Left lung (tissue), 10 donors: ENCODE measurements around the gene ADPRHL1. TPM values are rescaled to one million over a fixed set of nuclear protein-coding genes. Genes with fewer than 3 reads are reported as not detected.
"Not testable (repeated sequence)": the region's sequence is repeated elsewhere in the genome, so short reads cannot be mapped to it uniquely, and the experiment has no call there.

Source experiments
- ATAC-seq: fragments of 200-7000 bp; cut with Tn5 transposase; one replicate; pipeline ENCODE4 v1.9.1; 2020; ENCODE audit warnings: moderate library complexity
- DNase-seq, 4 donors: peaks; one replicate each; pipeline ENCODE4 v3.0.0-alpha.2; 2013 to 2020
- H3K27ac ChIP-seq, 2 donors: fragments of 200-600 bp; sonication (generic) in 1 of 2; one replicate each; pipeline versions ENCODE4 v1.5.0 to v1.8.0; 2020 to 2021
- H3K27me3 ChIP-seq, 2 donors: fragments of 200-600 bp; sonication (generic) in 1 of 2; one replicate each; pipeline versions ENCODE4 v1.5.0 to v1.8.0; 2020 to 2021
- H3K36me3 ChIP-seq, 2 donors: fragments of 200-600 bp; sonication (generic) in 1 of 2; one replicate each; pipeline versions ENCODE4 v1.5.0 to v1.8.0; 2020 to 2021
- H3K4me1 ChIP-seq, 2 donors: fragments of 200-600 bp; one replicate each; pipeline ENCODE4 v1.8.0; 2021
- H3K4me3 ChIP-seq, 2 donors: fragments of 200-600 bp; sonication (generic) in 1 of 2; one replicate each; pipeline versions ENCODE4 v1.5.0 to v1.8.0; 2020 to 2021; ENCODE audit warnings: mild to moderate bottlenecking in 1 of 2
- H3K9me3 ChIP-seq, 2 donors: fragments of 200-600 bp; sonication (generic) in 1 of 2; one replicate each; pipeline versions ENCODE4 v1.5.0 to v1.8.0; 2020 to 2021
- intact Hi-C, 2 donors: fragments of 100-400 bp; cut with DNase I; formaldehyde crosslinking; loops; one replicate each; pipeline versions ENCODE4 v1.11.2 to v1.14.2; 2022
- polyA plus RNA-seq, 6 donors: library from polyadenylated mRNA; unstranded; fragments of 120-200 nt; gene quantifications; one replicate each; pipeline ENCODE4 v1.2.1, GENCODE V29; 2013; ENCODE audit not compliant: insufficient read length in 6 of 6
- total RNA-seq, 2 donors: library from RNA; stranded (reverse); fragmentation: NEBNext Ultra II Directional; extraction: Animal tissue kit (Norgen Biotek cat#: 25700); gene quantifications; one replicate each; pipeline ENCODE4 v1.2.1, GENCODE V29; 2021
- TF ChIP-seq, protein P1 (sequence below), 2 donors: fragments of 200-600 bp; sonication (generic) in 1 of 2; IDR thresholded peaks; one replicate each; pipeline versions ENCODE4 v1.5.0 to v1.8.0; 2021; ENCODE audit warnings: antibody characterized with exemption in 2 of 2
- donor health status: DM: no; HTN: yes; CAD: no.
- donor health status: DM: no; HTN: no; CAD: no.

The ADPRHL1 gene
- total and polyA plus RNA-seq, 8 donors = 0.66 to 2.3 (median 1.5) TPM

GRCh38 chr13:113369189-113369588 is 84.1 kb downstream of the ADPRHL1 start:
- TF ChIP-seq, protein P1, sequence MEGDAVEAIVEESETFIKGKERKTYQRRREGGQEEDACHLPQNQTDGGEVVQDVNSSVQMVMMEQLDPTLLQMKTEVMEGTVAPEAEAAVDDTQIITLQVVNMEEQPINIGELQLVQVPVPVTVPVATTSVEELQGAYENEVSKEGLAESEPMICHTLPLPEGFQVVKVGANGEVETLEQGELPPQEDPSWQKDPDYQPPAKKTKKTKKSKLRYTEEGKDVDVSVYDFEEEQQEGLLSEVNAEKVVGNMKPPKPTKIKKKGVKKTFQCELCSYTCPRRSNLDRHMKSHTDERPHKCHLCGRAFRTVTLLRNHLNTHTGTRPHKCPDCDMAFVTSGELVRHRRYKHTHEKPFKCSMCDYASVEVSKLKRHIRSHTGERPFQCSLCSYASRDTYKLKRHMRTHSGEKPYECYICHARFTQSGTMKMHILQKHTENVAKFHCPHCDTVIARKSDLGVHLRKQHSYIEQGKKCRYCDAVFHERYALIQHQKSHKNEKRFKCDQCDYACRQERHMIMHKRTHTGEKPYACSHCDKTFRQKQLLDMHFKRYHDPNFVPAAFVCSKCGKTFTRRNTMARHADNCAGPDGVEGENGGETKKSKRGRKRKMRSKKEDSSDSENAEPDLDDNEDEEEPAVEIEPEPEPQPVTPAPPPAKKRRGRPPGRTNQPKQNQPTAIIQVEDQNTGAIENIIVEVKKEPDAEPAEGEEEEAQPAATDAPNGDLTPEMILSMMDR (IDR thresholded peaks at IDR 0.05) = no peak
- Histone ChIP-seq H3K4me1 (peaks cover 0 to 3% of the 10 kb centered on the region in 2 donors), H3K36me3 (no peaks in the 10 kb centered on the region), H3K9me3 (no peaks in the 10 kb centered on the region), H3K27me3 (peaks cover 0 to 18% of the 10 kb centered on the region in 2 donors), H3K27ac (no peak overlapping the region), H3K4me3 (no peak overlapping the region)
- ATAC-seq (no peak), DNase-seq (no peak)
- intact Hi-C loops = no loop called here

- ATAC-seq, H3K4me1 ChIP-seq, H3K4me3 ChIP-seq, H3K9me3 ChIP-seq, DNase-seq, intact Hi-C loops, H3K36me3 ChIP-seq, H3K27ac ChIP-seq: not testable (repeated sequence)
- H3K27me3 ChIP-seq = peaks cover 0 to 24% of the 10 kb centered on the region in 2 donors
Observed at GRCh38 chr13:113368353-113368752, 84.9 kb downstream of the ADPRHL1 start.

GRCh38 chr13:113367771-113368170 is 85.5 kb downstream of the ADPRHL1 start:
- TF ChIP-seq, protein P1 (IDR thresholded peaks at IDR 0.05) = no peak
- no peaks in the 10 kb centered on the region for H3K9me3 ChIP-seq
- H3K36me3 ChIP-seq = no peaks in the 10 kb centered on the region
- H3K4me1 ChIP-seq = peaks cover 3 to 10% of the 10 kb centered on the region in 2 donors
- DNase-seq (no peak), ATAC-seq (no peak)
- no peak overlapping the region for H3K27ac ChIP-seq
- intact Hi-C loops = no loop called here
- no peak overlapping the region for H3K4me3 ChIP-seq
- H3K27me3 ChIP-seq = peaks cover 0 to 30% of the 10 kb centered on the region in 2 donors

GRCh38 chr13:113367020-113367560 is 86.2 kb downstream of the ADPRHL1 start:
- no peak for DNase-seq
- intact Hi-C loops = no loop called here
- Histone ChIP-seq H3K36me3 (no peaks in the 10 kb centered on the region), H3K4me3 (no peak overlapping the region), H3K9me3 (no peaks in the 10 kb centered on the region), H3K4me1 (peaks cover 3 to 10% of the 10 kb centered on the region in 2 donors), H3K27ac (no peak overlapping the region), H3K27me3 (peaks cover 0 to 37% of the 10 kb centered on the region in 2 donors)
- no peak for ATAC-seq
- TF ChIP-seq, protein P1 (IDR thresholded peaks at IDR 0.05) = no peak

- Histone ChIP-seq H3K4me3 (no peak overlapping the region), H3K36me3 (no peaks in the 10 kb centered on the region), H3K4me1 (peaks cover 3 to 10% of the 10 kb centered on the region in 2 donors), H3K9me3 (no peaks in the 10 kb centered on the region), H3K27me3 (peaks cover 0 to 47% of the 10 kb centered on the region in 2 donors), H3K27ac (no peak overlapping the region)
- intact Hi-C loops = no loop called here
- no peak for ATAC-seq
- TF ChIP-seq, protein P1 (IDR thresholded peaks at IDR 0.05) = no peak
- DNase-seq = no peak
Observed at GRCh38 chr13:113365971-113366588, 87.2 kb downstream of the ADPRHL1 start.
